Aorta (tissue), 5 donors: ENCODE results near the gene FAM153A. TPM values are rescaled to one million over a fixed set of nuclear protein-coding genes. Genes with fewer than 3 reads are reported as not detected.
"Not testable (repeated sequence)": the region's sequence is repeated elsewhere in the genome, so short reads cannot be mapped to it uniquely, and the experiment has no call there.

Experiments
- ATAC-seq: fragments of 200-7000 bp; cut with Tn5 transposase; one replicate; pipeline ENCODE4 v1.9.1; 2022; ENCODE audit warnings: moderate library complexity; ENCODE audit not compliant: low FRiP score
- DNase-seq, 2 donors: peaks; one replicate each; pipeline ENCODE4 v3.0.0-alpha.2; 2020
- H3K27ac ChIP-seq, 2 donors: one replicate each; pipeline ENCODE4 v1.5.1; 2013; ENCODE audit warnings: low read length in 2 of 2, mild to moderate bottlenecking in 2 of 2, moderate library complexity in 2 of 2, control low read depth in 1 of 2, inconsistent platforms in 1 of 2, low read depth in 1 of 2
- H3K27me3 ChIP-seq, 2 donors: one replicate each; pipeline ENCODE4 v1.6.1; 2013; ENCODE audit warnings: control low read depth in 1 of 2, low read length in 1 of 2, mild to moderate bottlenecking in 1 of 2, moderate library complexity in 1 of 2; ENCODE audit not compliant: insufficient read depth in 2 of 2, control insufficient read depth in 1 of 2
- H3K36me3 ChIP-seq, 2 donors: one replicate each; pipeline ENCODE4 v1.6.1; 2013; ENCODE audit warnings: control low read depth in 1 of 2, low read length in 1 of 2, mild to moderate bottlenecking in 1 of 2; ENCODE audit not compliant: insufficient read depth in 2 of 2, control insufficient read depth in 1 of 2
- H3K4me1 ChIP-seq, 2 donors: one replicate each; pipeline ENCODE4 v1.6.1; 2013; ENCODE audit warnings: low read length in 2 of 2, control low read depth in 1 of 2, mild to moderate bottlenecking in 1 of 2, moderate library complexity in 1 of 2; ENCODE audit not compliant: insufficient read depth in 2 of 2, control insufficient read depth in 1 of 2
- H3K4me3 ChIP-seq, 2 donors: one replicate each; pipeline ENCODE4 v1.5.1; 2013; ENCODE audit warnings: low read length in 2 of 2, control low read depth in 1 of 2, mild to moderate bottlenecking in 1 of 2
- H3K9me3 ChIP-seq: one replicate; pipeline ENCODE4 v1.6.1; 2013; ENCODE audit warnings: mild to moderate bottlenecking, low read length; ENCODE audit not compliant: control insufficient read depth
- WGBS, 2 donors: extraction: QIAGEN DNeasy Blood & Tissue Kit; methylation state at CpG; one replicate each; pipeline ENCODE4 v1.1.7; 2013; 5-methylcytosine and 5-hydroxymethylcytosine counted together
- intact Hi-C, 2 donors: fragments of 100-400 bp; cut with DNase I; formaldehyde crosslinking; loops; one replicate each; pipeline versions ENCODE4 v1.14.2 to v1.15.0; 2022
- long read RNA-seq, 2 donors: library from polyadenylated mRNA; unstranded; transcript quantifications; one replicate each; pipeline ENCODE4 v2.0.0, GENCODE V29; 2020 to 2021
- polyA plus RNA-seq, 2 donors: library from polyadenylated mRNA; stranded (reverse); fragments of 200-250 nt; gene quantifications; one replicate each; pipeline ENCODE4 v1.2.3, GENCODE V29; 2013
- total RNA-seq, 2 donors: library from RNA; stranded (reverse); fragmentation: NEBNext Ultra II Directional; extraction: Animal tissue kit (Norgen Biotek cat#: 25700); gene quantifications; one replicate each; pipeline ENCODE4 v1.2.1, GENCODE V29; 2021
- donor health status: healthy with polysubstance abuse.
- donor health status: Bipolar disorder and iron deficiency.
- donor health status: DM: no; HTN: no; CAD: no.
- donor health status: DM: no; HTN: no; CAD: no.
- donor health status: DM: yes; HTN: yes; CAD: no.

Gene FAM153A
- total RNA-seq (1 to 10 TPM in 1 of 2 donors, not detected in 1; 1.0 TPM), polyA plus RNA-seq (under 1 TPM in 1 of 2 donors, not detected in 1; 0.13 TPM)
- long read RNA-seq, donor 1: 0 reads
- long read RNA-seq, donor 2: 0 reads

DNA sequence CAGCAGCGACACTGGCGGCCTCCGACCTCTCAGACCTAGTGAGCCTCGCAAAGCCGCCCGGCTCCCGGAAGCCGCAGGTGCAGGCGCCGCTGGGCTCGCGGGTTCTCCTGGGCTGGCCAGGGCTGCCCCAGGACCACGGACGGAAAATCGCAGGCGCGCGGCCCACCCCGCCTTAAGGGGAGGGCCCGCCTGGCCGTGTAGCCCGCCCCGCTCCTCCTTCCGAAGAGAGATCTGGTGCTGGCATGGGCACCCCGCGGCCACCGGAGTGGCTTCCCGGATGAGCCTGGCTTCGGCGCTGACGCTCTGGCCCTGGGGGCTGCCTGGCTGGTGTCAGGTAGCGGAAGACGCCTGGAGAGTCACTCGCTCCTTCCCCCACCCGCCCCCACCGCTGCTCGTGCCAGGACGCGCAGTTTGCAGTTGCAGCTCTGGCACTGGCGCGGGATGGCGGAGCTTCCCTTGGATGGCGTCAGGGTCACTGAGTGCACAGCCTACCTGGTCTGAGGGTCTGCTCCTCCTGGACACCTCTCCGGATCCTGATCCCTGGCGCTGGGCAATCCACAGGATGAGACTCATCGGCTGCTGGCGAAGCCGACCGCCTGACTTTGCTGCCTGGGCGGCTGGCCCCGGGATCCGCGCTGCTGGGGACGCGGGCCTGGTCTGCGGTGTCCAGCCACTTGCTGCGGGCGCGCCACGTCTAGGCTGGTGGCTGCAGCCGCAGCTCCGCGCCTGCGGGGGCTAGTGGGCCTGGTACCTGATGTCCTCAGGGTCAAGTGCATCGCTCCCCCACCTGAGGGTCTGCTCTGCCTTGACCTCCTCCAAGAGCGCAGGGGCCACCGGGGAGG lies at the start of gene FAM153A:
Gene FAM153A, minus strand, starts transcription at position 108 of the 842 bp plus-strand sequence.
- DNase-seq, H3K36me3 ChIP-seq, H3K4me1 ChIP-seq, intact Hi-C loops, H3K27ac ChIP-seq, H3K9me3 ChIP-seq, H3K27me3 ChIP-seq, H3K4me3 ChIP-seq: not testable (repeated sequence)
- WGBS, 2 donors: 10 to 20% methylated on average over 1 to 4 of the region's 67 CpGs
- ATAC-seq: peak; percentile 50

DNA sequence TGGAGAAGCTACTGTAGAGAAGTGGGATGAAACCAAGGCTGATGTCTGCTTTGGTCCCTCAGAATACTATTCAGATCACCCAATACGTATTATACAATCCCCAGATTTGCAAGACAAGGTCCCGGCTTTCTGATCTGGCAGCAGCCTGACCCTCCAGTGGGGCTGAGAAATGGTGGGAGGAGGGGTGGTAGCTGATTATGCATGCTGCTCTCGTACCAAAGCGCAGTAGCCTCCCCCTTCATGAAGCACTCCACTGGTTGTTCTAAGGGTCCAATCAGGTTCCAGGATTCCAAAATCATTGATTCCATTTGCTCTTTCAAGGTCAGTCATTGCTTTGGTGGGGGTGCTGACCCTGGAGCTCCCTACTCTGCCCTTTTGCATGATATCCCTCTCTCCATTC lies 49.6 kb upstream of the FAM153A start:
- H3K27ac ChIP-seq, H3K4me1 ChIP-seq, H3K36me3 ChIP-seq, H3K4me3 ChIP-seq, ATAC-seq, H3K9me3 ChIP-seq, H3K27me3 ChIP-seq, DNase-seq, intact Hi-C loops: not testable (repeated sequence)
- WGBS, 2 donors: 53 to 73% methylated on average over 4 of the region's 4 CpGs

DNA sequence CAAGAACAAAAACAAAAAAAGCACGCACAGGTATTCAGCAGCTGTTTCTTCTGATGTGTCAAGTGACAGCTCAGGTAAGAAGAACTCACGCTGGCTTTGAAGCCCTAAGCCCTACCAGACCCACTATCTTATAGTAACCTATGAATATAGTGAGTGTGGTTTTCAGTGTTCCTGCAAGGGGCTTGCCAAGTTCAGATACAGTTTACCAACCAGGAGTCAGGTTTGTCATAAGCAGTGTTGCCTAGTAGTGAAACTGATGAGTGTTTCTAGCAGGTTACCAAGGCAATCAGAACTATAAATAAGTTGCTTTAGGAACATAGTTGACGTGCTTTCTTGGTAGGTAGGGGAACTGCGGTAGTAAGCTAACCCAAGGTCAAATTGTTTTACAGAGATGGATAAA lies 43.4 kb upstream of the FAM153A start:
- H3K4me3 ChIP-seq, ATAC-seq, H3K27me3 ChIP-seq, intact Hi-C loops, H3K9me3 ChIP-seq, H3K27ac ChIP-seq, DNase-seq, H3K36me3 ChIP-seq, H3K4me1 ChIP-seq: not testable (repeated sequence)
- WGBS, 2 donors: no CpG with 5 or more reads among the region's 4 CpGs

GRCh38 chr5:177824776-177825175 lies 42.1 kb upstream of the FAM153A start:
- H3K9me3 ChIP-seq, DNase-seq, H3K4me3 ChIP-seq, H3K27ac ChIP-seq, H3K36me3 ChIP-seq, ATAC-seq, H3K4me1 ChIP-seq, H3K27me3 ChIP-seq, intact Hi-C loops: not testable (repeated sequence)
- no CpG with 5 or more reads among the region's 2 CpGs for WGBS, 2 donors

GRCh38 chr5:177822489-177822888 lies 39.8 kb upstream of the FAM153A start:
- H3K4me3 ChIP-seq, H3K27me3 ChIP-seq, ATAC-seq, H3K27ac ChIP-seq, DNase-seq, H3K36me3 ChIP-seq, H3K9me3 ChIP-seq, intact Hi-C loops, H3K4me1 ChIP-seq: not testable (repeated sequence)
- WGBS, 2 donors: no CpG with 5 or more reads among the region's 3 CpGs

GRCh38 chr5:177819664-177820063 lies 37.0 kb upstream of the FAM153A start:
- H3K4me1 ChIP-seq, H3K27me3 ChIP-seq, H3K27ac ChIP-seq, ATAC-seq, H3K36me3 ChIP-seq, H3K4me3 ChIP-seq, H3K9me3 ChIP-seq, DNase-seq, intact Hi-C loops: not testable (repeated sequence)
- WGBS, 2 donors: no CpG with 5 or more reads among the region's 1 CpG

GRCh38 chr5:177812814-177813425 lies 30.2 kb upstream of the FAM153A start:
- intact Hi-C loops, DNase-seq, H3K27ac ChIP-seq, H3K4me1 ChIP-seq, H3K9me3 ChIP-seq, ATAC-seq, H3K27me3 ChIP-seq, H3K36me3 ChIP-seq, H3K4me3 ChIP-seq: not testable (repeated sequence)
- no CpG with 5 or more reads among the region's 2 CpGs for WGBS, 2 donors

DNA sequence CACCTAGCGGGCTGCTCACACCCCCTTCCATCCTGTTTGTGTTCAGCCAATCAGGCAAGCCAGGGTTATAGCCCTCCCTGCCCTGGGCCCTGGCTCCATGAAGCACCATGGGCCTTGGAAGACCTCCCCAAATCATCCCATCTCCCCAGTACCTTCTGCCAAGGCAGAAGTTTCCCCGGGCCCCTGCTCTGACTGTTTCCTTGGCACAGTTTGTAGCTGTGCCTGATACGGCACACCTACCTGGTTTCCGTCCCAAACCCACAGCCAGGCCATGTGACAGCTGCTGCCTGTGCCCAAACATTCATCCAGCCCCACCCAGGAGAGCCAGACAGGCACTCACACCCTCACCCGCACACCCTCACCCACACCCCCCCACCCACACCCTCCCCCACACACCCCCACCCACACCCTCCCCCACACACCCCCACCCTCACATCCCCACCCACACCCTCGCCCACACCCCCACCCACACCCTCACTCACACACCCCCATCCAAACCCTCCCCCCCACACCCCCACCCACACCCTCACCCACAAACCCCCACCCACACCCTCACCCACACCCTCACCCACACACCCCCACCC lies 29.6 kb upstream of the FAM153A start:
- H3K9me3 ChIP-seq, H3K27ac ChIP-seq, H3K27me3 ChIP-seq, ATAC-seq, H3K4me1 ChIP-seq, intact Hi-C loops, H3K36me3 ChIP-seq, H3K4me3 ChIP-seq, DNase-seq: not testable (repeated sequence)
- WGBS, 2 donors: no CpG with 5 or more reads among the region's 6 CpGs
